ENCODE results near the gene DRP2.
"Not testable (repeated sequence)": the region's sequence is repeated elsewhere in the genome, so short reads cannot be mapped to it uniquely, and the experiment has no call there.

Gene DRP2, protein sequence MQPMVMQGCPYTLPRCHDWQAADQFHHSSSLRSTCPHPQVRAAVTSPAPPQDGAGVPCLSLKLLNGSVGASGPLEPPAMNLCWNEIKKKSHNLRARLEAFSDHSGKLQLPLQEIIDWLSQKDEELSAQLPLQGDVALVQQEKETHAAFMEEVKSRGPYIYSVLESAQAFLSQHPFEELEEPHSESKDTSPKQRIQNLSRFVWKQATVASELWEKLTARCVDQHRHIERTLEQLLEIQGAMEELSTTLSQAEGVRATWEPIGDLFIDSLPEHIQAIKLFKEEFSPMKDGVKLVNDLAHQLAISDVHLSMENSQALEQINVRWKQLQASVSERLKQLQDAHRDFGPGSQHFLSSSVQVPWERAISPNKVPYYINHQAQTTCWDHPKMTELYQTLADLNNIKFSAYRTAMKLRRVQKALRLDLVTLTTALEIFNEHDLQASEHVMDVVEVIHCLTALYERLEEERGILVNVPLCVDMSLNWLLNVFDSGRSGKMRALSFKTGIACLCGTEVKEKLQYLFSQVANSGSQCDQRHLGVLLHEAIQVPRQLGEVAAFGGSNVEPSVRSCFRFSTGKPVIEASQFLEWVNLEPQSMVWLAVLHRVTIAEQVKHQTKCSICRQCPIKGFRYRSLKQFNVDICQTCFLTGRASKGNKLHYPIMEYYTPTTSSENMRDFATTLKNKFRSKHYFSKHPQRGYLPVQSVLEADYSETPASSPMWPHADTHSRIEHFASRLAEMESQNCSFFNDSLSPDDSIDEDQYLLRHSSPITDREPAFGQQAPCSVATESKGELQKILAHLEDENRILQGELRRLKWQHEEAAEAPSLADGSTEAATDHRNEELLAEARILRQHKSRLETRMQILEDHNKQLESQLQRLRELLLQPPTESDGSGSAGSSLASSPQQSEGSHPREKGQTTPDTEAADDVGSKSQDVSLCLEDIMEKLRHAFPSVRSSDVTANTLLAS

GRCh38 chrX:101219116-101219863 is at the start of gene DRP2:
DRP2 (plus strand) TSS chrX:101219786; CDS start chrX:101231648, 11,862 bp downstream.
- no peak for FAIRE-seq
- peak; percentile 10 for DNase-seq (ENCODE audit: insufficient read length, low spot score)
- TF ChIP-seq POLR2A (IDR thresholded peaks at IDR 0.05; ENCODE audit: low read depth, low read length): no peak

GRCh38 chrX:101171883-101172400 is 47.6 kb upstream of the DRP2 start:
- FAIRE-seq (no peak), DNase-seq (ENCODE audit: insufficient read length, low spot score) (no peak)
- TF ChIP-seq POLR2A (IDR thresholded peaks at IDR 0.05; ENCODE audit: low read depth, low read length): no peak

GRCh38 chrX:101176439-101176838 is 43.1 kb upstream of the DRP2 start:
- no peak for TF ChIP-seq POLR2A (IDR thresholded peaks at IDR 0.05; ENCODE audit: low read depth, low read length)
- DNase-seq (ENCODE audit: insufficient read length, low spot score): no peak
- no peak for FAIRE-seq

DNA sequence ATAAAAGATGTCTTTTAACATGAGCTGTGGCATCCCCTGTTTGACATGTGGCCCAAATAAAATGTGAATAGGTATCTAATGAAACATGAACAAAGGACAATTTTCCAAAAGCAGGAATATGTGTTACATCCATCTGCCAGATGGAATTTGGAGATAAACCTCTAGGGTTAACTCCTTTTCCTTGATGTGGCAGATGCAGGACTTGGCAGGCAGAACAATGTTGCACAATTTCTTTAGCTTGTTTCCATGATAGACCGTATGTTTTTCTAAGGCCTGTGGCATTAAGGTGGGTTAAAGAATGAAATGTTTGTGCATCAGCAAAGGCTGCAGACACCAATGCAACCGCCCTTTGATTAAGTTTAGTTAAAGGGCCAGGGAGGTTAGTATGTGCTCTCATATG is 34.7 kb upstream of the DRP2 start:
- not testable (repeated sequence) for FAIRE-seq; DNase-seq (ENCODE audit: insufficient read length, low spot score)

DNA sequence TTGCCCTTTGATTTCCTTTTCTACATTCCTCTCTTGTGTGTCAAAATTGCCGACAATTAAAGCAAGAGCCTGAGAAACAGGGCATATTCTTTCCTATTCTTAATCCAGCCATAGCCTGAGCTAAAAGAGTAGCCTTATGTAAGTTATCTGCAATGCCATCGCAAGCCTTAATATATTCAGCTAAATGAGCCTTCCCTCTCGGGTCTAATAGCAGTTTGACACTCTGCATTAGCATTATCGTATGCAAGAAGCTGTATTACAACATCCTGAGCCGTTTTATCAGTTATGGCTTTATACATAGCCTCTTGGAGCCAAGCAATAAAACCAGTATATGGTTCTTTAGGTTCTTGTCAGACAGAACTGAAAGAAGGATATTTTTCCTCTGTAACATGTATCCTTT is 31.6 kb upstream of the DRP2 start:
- not testable (repeated sequence) for DNase-seq (ENCODE audit: insufficient read length, low spot score); FAIRE-seq

- FAIRE-seq (no peak), DNase-seq (ENCODE audit: insufficient read length, low spot score) (no peak)
- no peak for TF ChIP-seq POLR2A (IDR thresholded peaks at IDR 0.05; ENCODE audit: low read depth, low read length)
Measured at GRCh38 chrX:101190736-101191135, 28.9 kb upstream of the DRP2 start.

GRCh38 chrX:101191217-101191750 is 28.3 kb upstream of the DRP2 start:
- no peak for TF ChIP-seq POLR2A (IDR thresholded peaks at IDR 0.05; ENCODE audit: low read depth, low read length)
- DNase-seq (ENCODE audit: insufficient read length, low spot score): no peak

DNA sequence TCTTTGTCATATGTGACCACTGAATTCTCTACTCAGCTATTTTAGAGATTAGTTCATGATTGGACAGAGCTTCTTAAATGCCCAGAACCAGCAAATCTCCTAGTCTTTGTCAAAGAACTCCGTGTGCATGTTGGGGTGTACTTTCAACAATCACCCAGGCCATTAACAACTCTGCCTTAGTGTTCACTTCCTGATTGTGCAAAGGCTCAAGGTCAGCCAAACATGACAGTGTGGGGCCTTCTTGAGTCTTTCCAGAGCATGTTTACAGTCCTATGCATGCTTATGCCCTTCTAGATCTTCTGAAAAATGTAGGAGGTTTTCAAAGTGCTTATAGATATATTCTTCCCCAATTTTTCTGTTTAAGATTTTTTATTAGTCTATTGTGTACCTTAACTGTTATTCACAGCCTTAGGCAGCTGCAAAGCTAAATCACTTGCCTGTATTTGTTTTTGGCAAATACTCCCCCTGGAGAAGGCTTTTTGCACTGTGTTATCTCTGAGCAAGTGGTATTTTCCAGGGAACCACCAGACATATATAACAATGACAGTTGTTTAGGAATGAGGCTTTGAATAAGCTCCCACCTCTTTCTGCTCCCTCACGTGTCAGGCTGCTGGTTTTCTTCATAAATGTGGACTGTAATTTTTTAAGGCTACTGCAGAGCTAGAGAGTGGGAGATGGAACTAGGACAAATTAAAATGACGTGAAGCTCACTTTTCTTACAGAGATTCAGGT is 24.0 kb upstream of the DRP2 start:
- no peak for FAIRE-seq
- TF ChIP-seq POLR2A (IDR thresholded peaks at IDR 0.05; ENCODE audit: low read depth, low read length): no peak
- DNase-seq (ENCODE audit: insufficient read length, low spot score): no peak

More at GRCh38 chrX:101191217-101191750, 28.3 kb upstream of the DRP2 start:
- FAIRE-seq: no peak

DNA sequence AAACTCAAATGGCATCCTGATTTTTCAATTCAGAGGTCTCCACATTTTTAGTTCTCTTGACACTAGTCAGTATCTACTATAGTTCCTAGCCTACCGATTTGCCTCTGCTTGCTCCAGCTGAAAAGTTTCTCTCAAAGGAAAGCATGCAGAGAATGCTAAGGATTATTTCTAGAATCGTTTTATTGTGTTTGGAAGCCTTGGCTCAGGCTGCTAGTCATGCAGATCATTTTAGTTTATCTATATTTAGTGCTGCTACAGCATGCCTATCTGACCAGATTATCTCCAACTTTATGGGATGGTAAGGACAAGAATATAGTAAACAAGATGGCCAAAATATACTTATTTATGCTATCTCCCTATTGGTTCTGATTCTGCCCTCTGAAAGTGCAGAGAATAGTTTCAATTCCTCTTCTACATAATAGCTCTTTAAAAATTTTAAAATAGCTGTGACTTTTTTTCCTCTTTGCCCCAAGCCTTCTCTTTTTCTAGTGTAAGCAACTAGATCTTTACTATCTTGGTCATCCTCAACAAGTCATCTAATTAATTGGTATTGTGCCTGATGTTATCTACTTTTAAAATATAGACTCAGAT is 15.7 kb upstream of the DRP2 start:
- DNase-seq (ENCODE audit: insufficient read length, low spot score): no peak
- FAIRE-seq: no peak
- TF ChIP-seq POLR2A (IDR thresholded peaks at IDR 0.05; ENCODE audit: low read depth, low read length): no peak

- FAIRE-seq (no peak), DNase-seq (ENCODE audit: insufficient read length, low spot score) (peak; percentile 9)
- no peak for TF ChIP-seq POLR2A (IDR thresholded peaks at IDR 0.05; ENCODE audit: low read depth, low read length)
Measured at GRCh38 chrX:101206471-101206870, 13.1 kb upstream of the DRP2 start.

DNA sequence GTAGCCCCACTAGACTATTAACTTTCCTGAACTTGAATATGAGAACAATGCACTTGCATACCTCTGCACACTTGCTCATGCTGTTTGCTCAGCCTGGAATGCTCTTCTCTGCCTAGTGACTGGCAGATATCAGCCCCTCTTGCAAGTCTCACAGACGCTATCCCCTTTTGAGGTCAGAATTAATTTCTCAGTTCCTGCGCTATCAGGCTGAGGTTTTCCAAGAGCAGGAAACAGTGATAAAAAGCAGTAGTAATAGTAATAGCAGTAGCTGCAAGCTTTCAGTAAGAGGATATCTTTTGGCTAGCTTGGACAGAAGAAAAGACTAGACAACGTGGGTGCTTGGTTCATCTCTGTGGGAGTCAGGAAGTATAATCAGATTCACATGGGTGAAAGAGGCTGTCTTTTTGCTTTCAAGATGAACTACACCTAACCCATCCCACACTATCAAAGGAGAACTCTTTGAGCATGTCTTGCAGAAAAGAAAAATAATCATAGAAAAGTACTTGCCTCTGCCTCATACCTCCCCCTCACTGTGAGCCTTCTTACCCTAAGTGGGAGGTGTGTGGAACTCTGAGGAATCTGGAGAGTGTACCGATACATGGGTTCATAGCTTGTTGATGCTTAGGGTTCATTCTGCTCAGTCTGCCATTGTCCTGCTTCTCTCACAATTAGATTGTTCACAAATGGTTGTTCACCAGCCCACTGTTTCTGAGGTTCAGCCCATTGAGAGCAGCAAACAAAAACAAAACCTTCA is 11.3 kb upstream of the DRP2 start:
- FAIRE-seq: no peak
- TF ChIP-seq POLR2A (IDR thresholded peaks at IDR 0.05; ENCODE audit: low read depth, low read length): no peak
- DNase-seq (ENCODE audit: insufficient read length, low spot score): no peak

- DNase-seq (ENCODE audit: insufficient read length, low spot score) (no peak), FAIRE-seq (no peak)
Measured at GRCh38 chrX:101210630-101211029, 9.0 kb upstream of the DRP2 start.

More at GRCh38 chrX:101210630-101211029, 9.0 kb upstream of the DRP2 start:
- TF ChIP-seq POLR2A (IDR thresholded peaks at IDR 0.05; ENCODE audit: low read depth, low read length): no peak
